ENCODE results near the gene DNAJB14.
A peak's percentile ranks its signal among the peaks of the same experiment; 100 is the strongest.
"Not testable (repeated sequence)": the region's sequence is repeated elsewhere in the genome, so short reads cannot be mapped to it uniquely, and the experiment has no call there.

The DNAJB14 gene

GRCh38 chr4:99961711-99962110, 15.3 kb upstream of the DNAJB14 start:
- peaks cover 8% of the 10 kb centered on the region for H3K9me3 Mint-ChIP-seq
- H3K4me3 Mint-ChIP-seq, result no peak overlapping the region
- H3K36me3 Mint-ChIP-seq (ENCODE audit: low read depth), result peaks cover 7% of the 10 kb centered on the region
- TF ChIP-seq CTCF (IDR thresholded peaks at IDR 0.05), result no peak
- H3K4me1 Mint-ChIP-seq, result no peaks in the 10 kb centered on the region
- no peaks in the 10 kb centered on the region for H3K27me3 Mint-ChIP-seq (ENCODE audit: low read depth, poor library complexity)
- no peak for DNase-seq
- H3K27ac Mint-ChIP-seq, result no peak overlapping the region

GRCh38 chr4:99960648-99961047, 14.2 kb upstream of the DNAJB14 start:
- Mint-ChIP-seq H3K27me3 (ENCODE audit: low read depth, poor library complexity) (no peaks in the 10 kb centered on the region), H3K9me3 (peaks cover 18% of the 10 kb centered on the region), H3K4me3 (no peak overlapping the region), H3K36me3 (ENCODE audit: low read depth) (peaks cover 7% of the 10 kb centered on the region), H3K27ac (no peak overlapping the region), H3K4me1 (no peaks in the 10 kb centered on the region)
- no peak for TF ChIP-seq CTCF (IDR thresholded peaks at IDR 0.05)
- DNase-seq, result no peak

GRCh38 chr4:99958207-99958606, 11.8 kb upstream of the DNAJB14 start:
- not testable (repeated sequence) for H3K4me3 Mint-ChIP-seq; H3K4me1 Mint-ChIP-seq; H3K27me3 Mint-ChIP-seq (ENCODE audit: low read depth, poor library complexity); H3K36me3 Mint-ChIP-seq (ENCODE audit: low read depth); H3K27ac Mint-ChIP-seq; DNase-seq
- peaks cover 19% of the 10 kb centered on the region for H3K9me3 Mint-ChIP-seq

- Mint-ChIP-seq H3K4me1 (peaks cover 19% of the 10 kb centered on the region), H3K4me3 (no peak overlapping the region), H3K9me3 (peaks cover 3% of the 10 kb centered on the region), H3K27ac (no peak overlapping the region), H3K36me3 (ENCODE audit: low read depth) (peaks cover 7% of the 10 kb centered on the region), H3K27me3 (ENCODE audit: low read depth, poor library complexity) (no peaks in the 10 kb centered on the region)
- no peak for DNase-seq
- no peak for TF ChIP-seq CTCF (IDR thresholded peaks at IDR 0.05)
Observed at GRCh38 chr4:99950913-99951254, 4.5 kb upstream of the DNAJB14 start.

GRCh38 chr4:99949999-99950912, 3.8 kb upstream of the DNAJB14 start, which contains the start of gene H2AZ1:
TSS of gene H2AZ1 (minus strand) at chr4:99950275. CDS start at chr4:99950170, 105 bp downstream.
- H3K36me3 Mint-ChIP-seq (ENCODE audit: low read depth), result peaks cover 7% of the 10 kb centered on the region
- no peaks in the 10 kb centered on the region for H3K9me3 Mint-ChIP-seq
- peaks cover 25% of the 10 kb centered on the region for H3K4me1 Mint-ChIP-seq
- no peaks in the 10 kb centered on the region for H3K27me3 Mint-ChIP-seq (ENCODE audit: low read depth, poor library complexity)
- no peak within 1 kb of the TSS for H3K4me3 Mint-ChIP-seq
- peak; percentile 97 for DNase-seq
- no peak for TF ChIP-seq CTCF (IDR thresholded peaks at IDR 0.05)
- H3K27ac Mint-ChIP-seq, result no peak within 1 kb of the TSS

- DNase-seq, result peak; percentile 85
- TF ChIP-seq CTCF (IDR thresholded peaks at IDR 0.05), result peak; percentile 68
- no peaks in the 10 kb centered on the region for H3K9me3 Mint-ChIP-seq
- H3K27ac Mint-ChIP-seq, result no peak overlapping the region
- peaks cover 15% of the 10 kb centered on the region for H3K36me3 Mint-ChIP-seq (ENCODE audit: low read depth)
- no peak overlapping the region for H3K4me3 Mint-ChIP-seq
- H3K4me1 Mint-ChIP-seq, result peaks cover 32% of the 10 kb centered on the region
- H3K27me3 Mint-ChIP-seq (ENCODE audit: low read depth, poor library complexity), result no peaks in the 10 kb centered on the region
Observed at GRCh38 chr4:99949034-99949998, 2.9 kb upstream of the DNAJB14 start.

Measured in nephron progenitor cell (in vitro differentiated cells).